ENCODE results near the gene BTRC.
"Not testable (repeated sequence)": the region's sequence is repeated elsewhere in the genome, so short reads cannot be mapped to it uniquely, and the experiment has no call there.

Gene BTRC

GRCh38 chr10:101570428-101571270 is 216.7 kb downstream of the BTRC start:
- DNase-seq = peak; percentile 23

GRCh38 chr10:101571271-101571925 is 217.4 kb downstream of the BTRC start:
- no peak for DNase-seq

- no peak for DNase-seq
Measured at GRCh38 chr10:101572126-101572525, 218.2 kb downstream of the BTRC start.

- DNase-seq = no peak
Measured at GRCh38 chr10:101572785-101573184, 218.8 kb downstream of the BTRC start.

GRCh38 chr10:101573885-101574753 is 220.2 kb downstream of the BTRC start:
- DNase-seq = no peak

- DNase-seq = no peak
Measured at GRCh38 chr10:101575091-101575490, 221.1 kb downstream of the BTRC start.

- no peak for DNase-seq
Measured at GRCh38 chr10:101575580-101576210, 221.7 kb downstream of the BTRC start.

- DNase-seq = no peak
Measured at GRCh38 chr10:101576211-101576863, 222.4 kb downstream of the BTRC start.

GRCh38 chr10:101577121-101577871 is 223.3 kb downstream of the BTRC start:
- DNase-seq = no peak

- no peak for DNase-seq
Measured at GRCh38 chr10:101578192-101578591, 224.2 kb downstream of the BTRC start.

- DNase-seq = no peak
Measured at GRCh38 chr10:101578803-101579515, 225.0 kb downstream of the BTRC start.

- no peak for DNase-seq
Measured at GRCh38 chr10:101579516-101579870, 225.5 kb downstream of the BTRC start.

GRCh38 chr10:101580486-101581399 is 226.8 kb downstream of the BTRC start:
- DNase-seq = peak; percentile 3

GRCh38 chr10:101585841-101586240 is 231.9 kb downstream of the BTRC start:
- DNase-seq = no peak

GRCh38 chr10:101587725-101588653 is 234.0 kb downstream of the BTRC start, which contains the start of the genes DPCD and POLL:
Gene DPCD, plus strand, starts transcription at chr10:101588321. Its CDS starts 16 bp downstream, at chr10:101588337.
Gene POLL, minus strand, starts transcription at chr10:101588257. Its CDS starts 897 bp downstream, at chr10:101587360.
- peak; percentile 82 for DNase-seq

- DNase-seq = no peak
Measured at GRCh38 chr10:101588879-101589278, 234.9 kb downstream of the BTRC start.

- DNase-seq = not testable (repeated sequence)
Measured at GRCh38 chr10:101593331-101593730, 239.4 kb downstream of the BTRC start.

Measured in NCI-H2171 treated with DMSO at 0.1 percent for 48 hours (cell line).